Measurements from ENCODE around the gene SELENOO.

The SELENOO gene

GRCh38 chr22:50257041-50257440 lies 56.2 kb downstream of the SELENOO start:
- DNase-seq, result no peak

GRCh38 chr22:50257451-50258360 lies 56.9 kb downstream of the SELENOO start:
- no peak for DNase-seq

- DNase-seq, result no peak
Observed at GRCh38 chr22:50258361-50259292, 57.8 kb downstream of the SELENOO start.

- no peak for DNase-seq
Observed at GRCh38 chr22:50259302-50259701, 58.5 kb downstream of the SELENOO start.

- no peak for DNase-seq
Observed at GRCh38 chr22:50260434-50260800, 59.6 kb downstream of the SELENOO start.

- DNase-seq, result peak in 1 of 2 experiments; percentile 43
Observed at GRCh38 chr22:50260801-50261614, 60.2 kb downstream of the SELENOO start.

GRCh38 chr22:50261615-50262459 lies 61.0 kb downstream of the SELENOO start, which contains the start of gene MAPK12:
TSS of gene MAPK12 (minus strand) at chr22:50261683. CDS start at chr22:50261509, 174 bp downstream.
- DNase-seq, result peak in 1 of 2 experiments; percentile 18

- no peak for DNase-seq
Observed at GRCh38 chr22:50262460-50262911, 61.7 kb downstream of the SELENOO start.

- DNase-seq, result no peak
Observed at GRCh38 chr22:50262973-50263617, 62.3 kb downstream of the SELENOO start.

GRCh38 chr22:50264104-50264745 lies 63.4 kb downstream of the SELENOO start:
- DNase-seq, result no peak

- no peak for DNase-seq
Observed at GRCh38 chr22:50264946-50265669, 64.3 kb downstream of the SELENOO start.

GRCh38 chr22:50266994-50267393 lies 66.2 kb downstream of the SELENOO start:
- DNase-seq, result no peak
